ENCODE results near the gene BICC1.

The BICC1 gene

GRCh38 chr10:58839771-58840170, 327.1 kb downstream of the BICC1 start:
- Histone ChIP-seq H3K27me3 (ENCODE audit: control insufficient read depth, insufficient read depth, low read length, poor library complexity, severe bottlenecking) (no peaks in the 10 kb centered on the region), H3K4me1 (ENCODE audit: control insufficient read depth, insufficient read depth, low read length) (no peaks in the 10 kb centered on the region), H3K36me3 (ENCODE audit: control insufficient read depth, insufficient read depth, low read length) (no peaks in the 10 kb centered on the region), H3K9me3 (ENCODE audit: control insufficient read depth, low read length) (no peaks in the 10 kb centered on the region), H3K4me3 (ENCODE audit: insufficient read depth, low read depth, low read length) (no peak overlapping the region), H3K27ac (ENCODE audit: insufficient read depth, low read depth, low read length, poor library complexity, severe bottlenecking) (no peak overlapping the region)

- no peaks in the 10 kb centered on the region for H3K4me1 ChIP-seq (ENCODE audit: control insufficient read depth, insufficient read depth, low read length)
- H3K4me3 ChIP-seq (ENCODE audit: insufficient read depth, low read depth, low read length), result no peak overlapping the region
- no peak overlapping the region for H3K27ac ChIP-seq (ENCODE audit: insufficient read depth, low read depth, low read length, poor library complexity, severe bottlenecking)
- H3K9me3 ChIP-seq (ENCODE audit: control insufficient read depth, low read length), result no peaks in the 10 kb centered on the region
- no peaks in the 10 kb centered on the region for H3K36me3 ChIP-seq (ENCODE audit: control insufficient read depth, insufficient read depth, low read length)
- no peaks in the 10 kb centered on the region for H3K27me3 ChIP-seq (ENCODE audit: control insufficient read depth, insufficient read depth, low read length, poor library complexity, severe bottlenecking)
- 86 to 92% methylated on average over 1 of the region's 1 CpG for WGBS, 2 experiments
Measured at GRCh38 chr10:58840840-58841435, 328.3 kb downstream of the BICC1 start.

GRCh38 chr10:58842860-58843376, 330.2 kb downstream of the BICC1 start:
- 88 to 95% methylated on average over 3 to 4 of the region's 4 CpGs for WGBS, 2 experiments

GRCh38 chr10:58843760-58844159, 331.1 kb downstream of the BICC1 start:
- Histone ChIP-seq H3K27me3 (ENCODE audit: control insufficient read depth, insufficient read depth, low read length, poor library complexity, severe bottlenecking) (no peaks in the 10 kb centered on the region), H3K27ac (ENCODE audit: insufficient read depth, low read depth, low read length, poor library complexity, severe bottlenecking) (no peak overlapping the region), H3K36me3 (ENCODE audit: control insufficient read depth, insufficient read depth, low read length) (no peaks in the 10 kb centered on the region), H3K9me3 (ENCODE audit: control insufficient read depth, low read length) (no peaks in the 10 kb centered on the region), H3K4me3 (ENCODE audit: insufficient read depth, low read depth, low read length) (no peak overlapping the region), H3K4me1 (ENCODE audit: control insufficient read depth, insufficient read depth, low read length) (no peaks in the 10 kb centered on the region)
- 83 to 90% methylated on average over 4 of the region's 4 CpGs for WGBS, 2 experiments

More at GRCh38 chr10:58842860-58843376, 330.2 kb downstream of the BICC1 start:
- Histone ChIP-seq H3K4me1 (ENCODE audit: control insufficient read depth, insufficient read depth, low read length) (no peaks in the 10 kb centered on the region), H3K4me3 (ENCODE audit: insufficient read depth, low read depth, low read length) (no peak overlapping the region), H3K27ac (ENCODE audit: insufficient read depth, low read depth, low read length, poor library complexity, severe bottlenecking) (no peak overlapping the region), H3K9me3 (ENCODE audit: control insufficient read depth, low read length) (no peaks in the 10 kb centered on the region), H3K27me3 (ENCODE audit: control insufficient read depth, insufficient read depth, low read length, poor library complexity, severe bottlenecking) (no peaks in the 10 kb centered on the region), H3K36me3 (ENCODE audit: control insufficient read depth, insufficient read depth, low read length) (no peaks in the 10 kb centered on the region)

- no peak overlapping the region for H3K4me3 ChIP-seq (ENCODE audit: insufficient read depth, low read depth, low read length)
- 94% methylated on average over 3 of the region's 3 CpGs for WGBS, 2 experiments
- H3K36me3 ChIP-seq (ENCODE audit: control insufficient read depth, insufficient read depth, low read length), result no peaks in the 10 kb centered on the region
- H3K9me3 ChIP-seq (ENCODE audit: control insufficient read depth, low read length), result no peaks in the 10 kb centered on the region
- H3K4me1 ChIP-seq (ENCODE audit: control insufficient read depth, insufficient read depth, low read length), result no peaks in the 10 kb centered on the region
- H3K27me3 ChIP-seq (ENCODE audit: control insufficient read depth, insufficient read depth, low read length, poor library complexity, severe bottlenecking), result no peaks in the 10 kb centered on the region
- no peak overlapping the region for H3K27ac ChIP-seq (ENCODE audit: insufficient read depth, low read depth, low read length, poor library complexity, severe bottlenecking)
Measured at GRCh38 chr10:58844680-58845079, 332.0 kb downstream of the BICC1 start.

- no peaks in the 10 kb centered on the region for H3K4me1 ChIP-seq (ENCODE audit: control insufficient read depth, insufficient read depth, low read length)
- WGBS, 2 experiments, result 93% methylated on average over 3 of the region's 3 CpGs
- H3K27ac ChIP-seq (ENCODE audit: insufficient read depth, low read depth, low read length, poor library complexity, severe bottlenecking), result no peak overlapping the region
- H3K36me3 ChIP-seq (ENCODE audit: control insufficient read depth, insufficient read depth, low read length), result no peaks in the 10 kb centered on the region
- no peak overlapping the region for H3K4me3 ChIP-seq (ENCODE audit: insufficient read depth, low read depth, low read length)
- no peaks in the 10 kb centered on the region for H3K9me3 ChIP-seq (ENCODE audit: control insufficient read depth, low read length)
- no peaks in the 10 kb centered on the region for H3K27me3 ChIP-seq (ENCODE audit: control insufficient read depth, insufficient read depth, low read length, poor library complexity, severe bottlenecking)
Measured at GRCh38 chr10:58846856-58847255, 334.2 kb downstream of the BICC1 start.

DNA sequence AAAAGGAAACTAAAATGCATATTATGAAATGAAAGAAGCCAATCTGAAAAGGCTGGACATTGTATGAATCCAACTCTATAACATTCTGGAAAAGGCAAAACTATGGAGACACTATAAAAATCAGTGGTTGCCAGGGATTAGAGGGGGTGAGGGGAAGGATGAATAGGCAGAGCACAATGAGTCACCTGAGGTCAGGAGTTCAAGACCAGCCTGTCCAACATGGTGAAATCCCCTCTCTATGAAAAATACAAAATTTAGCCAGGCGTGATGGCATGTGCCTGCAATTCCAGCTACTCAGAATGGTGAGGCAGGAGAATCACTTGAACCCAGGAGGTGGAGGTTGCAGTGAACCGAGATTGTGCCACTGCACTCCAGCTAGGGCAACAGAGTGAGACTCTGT, 338.9 kb downstream of the BICC1 start:
- Histone ChIP-seq H3K4me3 (ENCODE audit: insufficient read depth, low read depth, low read length) (no peak overlapping the region), H3K9me3 (ENCODE audit: control insufficient read depth, low read length) (no peaks in the 10 kb centered on the region), H3K4me1 (ENCODE audit: control insufficient read depth, insufficient read depth, low read length) (no peaks in the 10 kb centered on the region), H3K36me3 (ENCODE audit: control insufficient read depth, insufficient read depth, low read length) (no peaks in the 10 kb centered on the region), H3K27ac (ENCODE audit: insufficient read depth, low read depth, low read length, poor library complexity, severe bottlenecking) (no peak overlapping the region), H3K27me3 (ENCODE audit: control insufficient read depth, insufficient read depth, low read length, poor library complexity, severe bottlenecking) (no peaks in the 10 kb centered on the region)
- WGBS, 2 experiments, result 91 to 93% methylated on average over 2 of the region's 2 CpGs

GRCh38 chr10:58853668-58854067, 341.0 kb downstream of the BICC1 start:
- Histone ChIP-seq H3K27ac (ENCODE audit: insufficient read depth, low read depth, low read length, poor library complexity, severe bottlenecking) (no peak overlapping the region), H3K27me3 (ENCODE audit: control insufficient read depth, insufficient read depth, low read length, poor library complexity, severe bottlenecking) (no peaks in the 10 kb centered on the region), H3K4me3 (ENCODE audit: insufficient read depth, low read depth, low read length) (no peak overlapping the region), H3K9me3 (ENCODE audit: control insufficient read depth, low read length) (no peaks in the 10 kb centered on the region), H3K4me1 (ENCODE audit: control insufficient read depth, insufficient read depth, low read length) (no peaks in the 10 kb centered on the region), H3K36me3 (ENCODE audit: control insufficient read depth, insufficient read depth, low read length) (no peaks in the 10 kb centered on the region)
- 80 to 89% methylated on average over 1 to 2 of the region's 2 CpGs for WGBS, 2 experiments

- Histone ChIP-seq H3K27me3 (ENCODE audit: control insufficient read depth, insufficient read depth, low read length, poor library complexity, severe bottlenecking) (no peaks in the 10 kb centered on the region), H3K36me3 (ENCODE audit: control insufficient read depth, insufficient read depth, low read length) (no peaks in the 10 kb centered on the region), H3K9me3 (ENCODE audit: control insufficient read depth, low read length) (no peaks in the 10 kb centered on the region), H3K27ac (ENCODE audit: insufficient read depth, low read depth, low read length, poor library complexity, severe bottlenecking) (no peak overlapping the region), H3K4me3 (ENCODE audit: insufficient read depth, low read depth, low read length) (no peak overlapping the region), H3K4me1 (ENCODE audit: control insufficient read depth, insufficient read depth, low read length) (no peaks in the 10 kb centered on the region)
- 95 to 97% methylated on average over 2 of the region's 2 CpGs for WGBS, 2 experiments
Measured at GRCh38 chr10:58854811-58855210, 342.1 kb downstream of the BICC1 start.

GRCh38 chr10:58856508-58857240, 344.0 kb downstream of the BICC1 start:
- Histone ChIP-seq H3K27ac (ENCODE audit: insufficient read depth, low read depth, low read length, poor library complexity, severe bottlenecking) (no peak overlapping the region), H3K36me3 (ENCODE audit: control insufficient read depth, insufficient read depth, low read length) (no peaks in the 10 kb centered on the region), H3K4me1 (ENCODE audit: control insufficient read depth, insufficient read depth, low read length) (no peaks in the 10 kb centered on the region), H3K4me3 (ENCODE audit: insufficient read depth, low read depth, low read length) (no peak overlapping the region), H3K27me3 (ENCODE audit: control insufficient read depth, insufficient read depth, low read length, poor library complexity, severe bottlenecking) (no peaks in the 10 kb centered on the region), H3K9me3 (ENCODE audit: control insufficient read depth, low read length) (no peaks in the 10 kb centered on the region)
- 85 to 87% methylated on average over 9 of the region's 9 CpGs for WGBS, 2 experiments
